ENCODE results near the gene SLC27A1. TPM values are rescaled to one million over a fixed set of nuclear protein-coding genes. Genes with fewer than 3 reads are reported as not detected.

SLC27A1 gene
- total and polyA plus RNA-seq, 4 donors, result 2.4 to 7.4 (median 4.0) TPM

DNA sequence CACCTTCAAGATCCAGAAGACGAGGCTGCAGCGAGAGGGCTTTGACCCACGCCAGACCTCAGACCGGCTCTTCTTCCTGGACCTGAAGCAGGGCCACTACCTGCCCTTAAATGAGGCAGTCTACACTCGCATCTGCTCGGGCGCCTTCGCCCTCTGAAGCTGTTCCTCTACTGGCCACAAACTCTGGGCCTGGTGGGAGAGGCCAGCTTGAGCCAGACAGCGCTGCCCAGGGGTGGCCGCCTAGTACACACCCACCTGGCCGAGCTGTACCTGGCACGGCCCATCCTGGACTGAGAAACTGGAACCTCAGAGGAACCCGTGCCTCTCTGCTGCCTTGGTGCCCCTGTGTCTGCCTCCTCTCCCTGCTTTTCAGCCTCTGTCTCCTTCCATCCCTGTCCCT, 34.1 kb downstream of the SLC27A1 start:
- Histone ChIP-seq H3K27me3 (ENCODE audit: control insufficient read depth in 4 of 4, insufficient read depth in 4 of 4, low read length in 3 of 4) (no peaks in the 10 kb centered on the region), H3K9me3 (ENCODE audit: control insufficient read depth in 4 of 4, low read length in 3 of 4) (no peaks in the 10 kb centered on the region), H3K4me3 (ENCODE audit: low read depth in 1 of 3, low read length in 3 of 3) (no peak overlapping the region), H3K4me1 (ENCODE audit: control insufficient read depth in 4 of 4, insufficient read depth in 4 of 4, low read length in 3 of 4) (peaks cover 0 to 2% (median 0%) of the 10 kb centered on the region in 4 donors), H3K9ac (ENCODE audit: low read depth in 1 of 2, low read length in 2 of 2) (no peak overlapping the region), H3K27ac (ENCODE audit: low read depth in 1 of 2, low read length in 2 of 2) (no peak overlapping the region), H3K36me3 (ENCODE audit: control insufficient read depth in 4 of 4, insufficient read depth in 3 of 4, low read depth in 1 of 4, low read length in 3 of 4) (peaks cover 0 to 6% (median 0%) of the 10 kb centered on the region in 4 donors)
- no peak for DNase-seq (ENCODE audit: low spot score)
- WGBS, result 95% methylated on average over 13 of the region's 13 CpGs
- TF ChIP-seq REST (IDR thresholded peaks at IDR 0.05) (no peak), MAX (IDR thresholded peaks at IDR 0.05) (no peak), FOXA1 (IDR thresholded peaks at IDR 0.05) (no peak), GABPA (IDR thresholded peaks at IDR 0.05 in 1 of 2, conservative IDR thresholded peaks at IDR 0.05 in 1 of 2) (no peak), JUND (IDR thresholded peaks at IDR 0.05) (no peak), EGR1 (IDR thresholded peaks at IDR 0.05; ENCODE audit: low read depth in 2 of 2) (no peak), ATF3 (IDR thresholded peaks at IDR 0.05) (no peak), YY1 (IDR thresholded peaks at IDR 0.05) (no peak)
- TF ChIP-seq, protein P1, sequence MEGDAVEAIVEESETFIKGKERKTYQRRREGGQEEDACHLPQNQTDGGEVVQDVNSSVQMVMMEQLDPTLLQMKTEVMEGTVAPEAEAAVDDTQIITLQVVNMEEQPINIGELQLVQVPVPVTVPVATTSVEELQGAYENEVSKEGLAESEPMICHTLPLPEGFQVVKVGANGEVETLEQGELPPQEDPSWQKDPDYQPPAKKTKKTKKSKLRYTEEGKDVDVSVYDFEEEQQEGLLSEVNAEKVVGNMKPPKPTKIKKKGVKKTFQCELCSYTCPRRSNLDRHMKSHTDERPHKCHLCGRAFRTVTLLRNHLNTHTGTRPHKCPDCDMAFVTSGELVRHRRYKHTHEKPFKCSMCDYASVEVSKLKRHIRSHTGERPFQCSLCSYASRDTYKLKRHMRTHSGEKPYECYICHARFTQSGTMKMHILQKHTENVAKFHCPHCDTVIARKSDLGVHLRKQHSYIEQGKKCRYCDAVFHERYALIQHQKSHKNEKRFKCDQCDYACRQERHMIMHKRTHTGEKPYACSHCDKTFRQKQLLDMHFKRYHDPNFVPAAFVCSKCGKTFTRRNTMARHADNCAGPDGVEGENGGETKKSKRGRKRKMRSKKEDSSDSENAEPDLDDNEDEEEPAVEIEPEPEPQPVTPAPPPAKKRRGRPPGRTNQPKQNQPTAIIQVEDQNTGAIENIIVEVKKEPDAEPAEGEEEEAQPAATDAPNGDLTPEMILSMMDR (IDR thresholded peaks at IDR 0.05; ENCODE audit: low read depth, low read length, missing input control), result no peak

DNA sequence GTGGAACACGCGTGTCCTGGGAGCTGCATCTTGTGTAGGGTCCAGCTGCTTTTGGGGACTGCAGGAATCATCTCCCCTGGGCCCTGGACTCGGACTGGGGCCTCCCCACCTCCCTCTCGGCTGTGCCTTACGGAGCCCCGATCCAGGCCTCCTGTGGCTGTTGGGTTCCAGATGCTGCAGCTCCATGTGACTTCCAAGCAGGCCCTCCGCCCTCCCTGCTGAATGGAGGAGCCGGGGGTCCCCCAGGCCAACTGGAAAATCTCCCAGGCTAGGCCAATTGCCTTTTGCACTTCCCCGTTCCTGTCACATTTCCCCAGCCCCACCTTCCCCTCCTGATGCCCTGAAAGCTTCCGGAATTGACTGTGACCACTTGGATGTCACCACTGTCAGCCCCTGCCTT, 34.9 kb downstream of the SLC27A1 start:
- Histone ChIP-seq H3K9ac (ENCODE audit: low read depth in 1 of 2, low read length in 2 of 2) (no peak overlapping the region), H3K36me3 (ENCODE audit: control insufficient read depth in 4 of 4, insufficient read depth in 3 of 4, low read depth in 1 of 4, low read length in 3 of 4) (peaks cover 0 to 6% (median 0%) of the 10 kb centered on the region in 4 donors), H3K4me1 (ENCODE audit: control insufficient read depth in 4 of 4, insufficient read depth in 4 of 4, low read length in 3 of 4) (peaks cover 0 to 4% (median 2%) of the 10 kb centered on the region in 4 donors), H3K9me3 (ENCODE audit: control insufficient read depth in 4 of 4, low read length in 3 of 4) (no peaks in the 10 kb centered on the region), H3K27ac (ENCODE audit: low read depth in 1 of 2, low read length in 2 of 2) (no peak overlapping the region), H3K4me3 (ENCODE audit: low read depth in 1 of 3, low read length in 3 of 3) (no peak overlapping the region), H3K27me3 (ENCODE audit: control insufficient read depth in 4 of 4, insufficient read depth in 4 of 4, low read length in 3 of 4) (no peaks in the 10 kb centered on the region)
- 88% methylated on average over 10 of the region's 10 CpGs for WGBS
- no peak for DNase-seq (ENCODE audit: low spot score)
- TF ChIP-seq NR2F2 (IDR thresholded peaks at IDR 0.05) (no peak), GABPA (IDR thresholded peaks at IDR 0.05 in 1 of 2, conservative IDR thresholded peaks at IDR 0.05 in 1 of 2) (no peak), FOXA2 (IDR thresholded peaks at IDR 0.05) (no peak), HNF4G (IDR thresholded peaks at IDR 0.05) (no peak), SP1 (IDR thresholded peaks at IDR 0.05) (no peak), MAX (IDR thresholded peaks at IDR 0.05) (no peak), RXRA (IDR thresholded peaks at IDR 0.05) (no peak), JUND (IDR thresholded peaks at IDR 0.05) (no peak), YY1 (IDR thresholded peaks at IDR 0.05) (no peak), HNF4A (conservative IDR thresholded peaks at IDR 0.05) (no peak), TAF1 (conservative IDR thresholded peaks at IDR 0.05) (no peak), REST (IDR thresholded peaks at IDR 0.05) (no peak), EGR1 (IDR thresholded peaks at IDR 0.05; ENCODE audit: low read depth in 2 of 2) (no peak), FOXA1 (IDR thresholded peaks at IDR 0.05) (no peak), RAD21 (IDR thresholded peaks at IDR 0.05) (no peak)
- TF ChIP-seq, protein P2, sequence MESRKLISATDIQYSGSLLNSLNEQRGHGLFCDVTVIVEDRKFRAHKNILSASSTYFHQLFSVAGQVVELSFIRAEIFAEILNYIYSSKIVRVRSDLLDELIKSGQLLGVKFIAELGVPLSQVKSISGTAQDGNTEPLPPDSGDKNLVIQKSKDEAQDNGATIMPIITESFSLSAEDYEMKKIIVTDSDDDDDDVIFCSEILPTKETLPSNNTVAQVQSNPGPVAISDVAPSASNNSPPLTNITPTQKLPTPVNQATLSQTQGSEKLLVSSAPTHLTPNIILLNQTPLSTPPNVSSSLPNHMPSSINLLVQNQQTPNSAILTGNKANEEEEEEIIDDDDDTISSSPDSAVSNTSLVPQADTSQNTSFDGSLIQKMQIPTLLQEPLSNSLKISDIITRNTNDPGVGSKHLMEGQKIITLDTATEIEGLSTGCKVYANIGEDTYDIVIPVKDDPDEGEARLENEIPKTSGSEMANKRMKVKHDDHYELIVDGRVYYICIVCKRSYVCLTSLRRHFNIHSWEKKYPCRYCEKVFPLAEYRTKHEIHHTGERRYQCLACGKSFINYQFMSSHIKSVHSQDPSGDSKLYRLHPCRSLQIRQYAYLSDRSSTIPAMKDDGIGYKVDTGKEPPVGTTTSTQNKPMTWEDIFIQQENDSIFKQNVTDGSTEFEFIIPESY (IDR thresholded peaks at IDR 0.05), result no peak

Measured in liver (tissue), 9 donors.